22Rv1 (cell line): ENCODE data around the gene FREY1.

Source experiments
- CTCF ChIP-seq: fragments of 450-650 bp; IDR thresholded peaks from 2 replicates; pipeline ENCODE4 v1.5.1; 2017; ENCODE audit warnings: mild to moderate bottlenecking
- ZFX ChIP-seq: fragments of 450-650 bp; IDR thresholded peaks from 2 replicates; pipeline ENCODE4 v1.6.1; 2017; ENCODE audit warnings: antibody characterized with exemption, borderline replicate concordance

GRCh38 chr11:45945397-45945999 lies 38.4 kb upstream of the FREY1 start:
- TF ChIP-seq CTCF (no peak), ZFX (no peak)
